IMR-90 (cell line): Measurements from ENCODE around the gene KLHL42. TPM values are rescaled to one million over a fixed set of nuclear protein-coding genes. Genes with fewer than 3 reads are reported as not detected.

Experiments used
- ATAC-seq: fragments of 200-7000 bp; cut with Tn5 transposase; 2 replicates; pipeline ENCODE4 v1.9.1; 2020; ENCODE audit warnings: low read depth, mild to moderate bottlenecking, moderate library complexity
- BruUV-seq: library from RNA; stranded (reverse); fragments of 400-500 nt; replicated peaks from 2 replicates; lab custom pipeline; 2021; lab: Mats Ljungman, UMichigan
- CTCF ChIA-PET: fragments of 300-600 bp; formaldehyde crosslinking; extraction: SDS; loops from one replicate; lab custom pipeline; 2021; ENCODE audit warnings: antibody characterized with exemption; lab: Yijun Ruan, JAX
- POLR2A ChIA-PET: fragments of 300-600 bp; sonication (Branson Sonifier 250); formaldehyde crosslinking; loops from one replicate; lab custom pipeline; 2022; ENCODE audit warnings: antibody characterized with exemption; ENCODE audit not compliant: unreplicated experiment; lab: Charles Lee
- DNase-seq: peaks from one replicate; pipeline ENCODE4 v3.0.0; 2013
- H2AFZ ChIP-seq: replicated peaks from 2 replicates; pipeline ENCODE3; 2013; ENCODE audit warnings: low read length, mild to moderate bottlenecking; ENCODE audit not compliant: poor library complexity
- H2AK5ac ChIP-seq: 2 replicates; pipeline ENCODE4 v1.6.1; 2013; ENCODE audit warnings: low read depth, low read length, inconsistent platforms
- H2AK9ac ChIP-seq: replicated peaks from 2 replicates; pipeline ENCODE3; 2013; ENCODE audit warnings: mild to moderate bottlenecking, low read depth, low read length, moderate library complexity; ENCODE audit not compliant: poor library complexity
- H2BK120ac ChIP-seq: 2 replicates; pipeline ENCODE4 v1.6.1; 2013; ENCODE audit warnings: low read depth, low read length, inconsistent platforms
- H2BK15ac ChIP-seq: 3 replicates; pipeline ENCODE4 v1.6.1; 2013; ENCODE audit warnings: low read depth, low read length, inconsistent platforms
- H2BK20ac ChIP-seq: 2 replicates; pipeline ENCODE4 v1.6.1; 2013; ENCODE audit warnings: low read depth, mild to moderate bottlenecking, inconsistent platforms, low read length, moderate library complexity
- H2BK5ac ChIP-seq: 2 replicates; pipeline ENCODE4 v1.6.1; 2013; ENCODE audit warnings: mild to moderate bottlenecking, low read depth, low read length, inconsistent platforms; ENCODE audit not compliant: poor library complexity, severe bottlenecking
- H3K14ac ChIP-seq: replicated peaks from 2 replicates; pipeline ENCODE4 v1.6.1; 2013; ENCODE audit warnings: low read depth, low read length, inconsistent platforms
- H3K18ac ChIP-seq: 2 replicates; pipeline ENCODE4 v1.6.1; 2013; ENCODE audit warnings: low read depth, low read length, control low read depth
- H3K23ac ChIP-seq: 2 replicates; pipeline ENCODE4 v1.6.1; 2013; ENCODE audit warnings: low read depth, low read length, inconsistent platforms
- H3K27ac ChIP-seq: 2 replicates; pipeline ENCODE4 v1.5.1; 2013; ENCODE audit warnings: mild to moderate bottlenecking, control low read depth, low read length; ENCODE audit not compliant: insufficient read depth
- H3K27me3 ChIP-seq: 2 replicates; pipeline ENCODE4 v1.6.1; 2013; ENCODE audit warnings: low read length; ENCODE audit not compliant: control insufficient read depth, insufficient read depth
- H3K36me3 ChIP-seq: 2 replicates; pipeline ENCODE4 v1.6.1; 2013; ENCODE audit warnings: low read length, mixed read lengths; ENCODE audit not compliant: control insufficient read depth, insufficient read depth
- H3K4ac ChIP-seq: 2 replicates; pipeline ENCODE4 v1.6.1; 2013; ENCODE audit warnings: low read depth, low read length, inconsistent platforms
- H3K4me1 ChIP-seq: 2 replicates; pipeline ENCODE4 v1.6.1; 2013; ENCODE audit warnings: low read length, mixed read lengths; ENCODE audit not compliant: control insufficient read depth, insufficient read depth
- H3K4me2 ChIP-seq: 2 replicates; pipeline ENCODE4 v1.6.1; 2013; ENCODE audit warnings: low read depth, mild to moderate bottlenecking, control low read depth, low read length, moderate library complexity
- H3K4me3 ChIP-seq: 2 replicates; pipeline ENCODE4 v1.5.1; 2013; ENCODE audit warnings: low read depth, mild to moderate bottlenecking, control low read depth, low read length, moderate library complexity; ENCODE audit not compliant: insufficient read depth
- H3K56ac ChIP-seq: 2 replicates; pipeline ENCODE4 v1.6.1; 2013; ENCODE audit warnings: low read length, inconsistent platforms; ENCODE audit not compliant: insufficient read depth; ENCODE audit errors: extremely low read depth
- H3K79me1 ChIP-seq, 2 experiments: 2 replicates each; pipeline ENCODE4 v1.6.1; 2013; ENCODE audit warnings: low read length in 2 of 2, inconsistent platforms in 1 of 2, low read depth in 1 of 2
- H3K9ac ChIP-seq: 2 replicates; pipeline ENCODE4 v1.6.1; 2013; ENCODE audit warnings: low read depth, low read length, control low read depth
- H3K9me1 ChIP-seq: 2 replicates; pipeline ENCODE4 v1.6.1; 2013; ENCODE audit warnings: low read length, inconsistent platforms; ENCODE audit not compliant: insufficient read depth
- H3K9me3 ChIP-seq: 2 replicates; pipeline ENCODE4 v1.6.1; 2013; ENCODE audit warnings: low read length; ENCODE audit not compliant: control insufficient read depth, insufficient read depth
- H4K20me1 ChIP-seq: 2 replicates; pipeline ENCODE4 v1.6.1; 2013; ENCODE audit warnings: low read length, inconsistent platforms; ENCODE audit not compliant: insufficient read depth
- H4K5ac ChIP-seq: 2 replicates; pipeline ENCODE4 v1.6.1; 2013; ENCODE audit warnings: mild to moderate bottlenecking, low read depth, low read length, control low read depth
- H4K8ac ChIP-seq, 2 experiments: 2 replicates each; pipeline ENCODE4 v1.6.1; 2013; ENCODE audit warnings: low read depth in 2 of 2, low read length in 2 of 2, control low read depth in 1 of 2, inconsistent platforms in 1 of 2
- H4K91ac ChIP-seq: 2 replicates; pipeline ENCODE4 v1.6.1; 2013; ENCODE audit warnings: low read depth, low read length, inconsistent platforms; ENCODE audit not compliant: insufficient read depth
- MXI1 ChIP-seq: IDR thresholded peaks from 2 replicates; pipeline ENCODE4 v1.6.1; 2012; ENCODE audit warnings: low read depth, mild to moderate bottlenecking, low read length, moderate library complexity, borderline replicate concordance
- WGBS, 2 experiments: methylation state at CpG; one replicate each; pipeline versions ENCODE4 v1.1.5 to v1.1.7; 2013; ENCODE audit warnings: missing lambda C conversion rate in 2 of 2; ENCODE audit not compliant: insufficient read length in 1 of 2; ENCODE audit errors: extremely low coverage in 2 of 2; 5-methylcytosine and 5-hydroxymethylcytosine counted together
- dilution Hi-C: fragments of 300-500 bp; cut with HindIII; formaldehyde crosslinking; loops from one replicate; pipeline ENCODE4 v1.14.3; 2018; ENCODE audit warnings: low sequenced_read_pairs; ENCODE audit not compliant: unreplicated experiment
- in situ Hi-C: fragments of 300-500 bp; cut with MboI; formaldehyde crosslinking; loops from 3 replicates; pipeline ENCODE4 v1.14.3; 2019; ENCODE audit warnings: low sequenced_read_pairs, inconsistent platforms, mixed read lengths
- intact Hi-C: fragments of 100-400 bp; cut with micrococcal nuclease; formaldehyde crosslinking; loops from 2 replicates; pipeline ENCODE4 v1.10.0; 2022
- polyA plus RNA-seq, 3 experiments: library from polyadenylated mRNA; depleted of rRNA; stranded (reverse); fragments of >200 nt; gene quantifications; 2 replicates each; pipeline ENCODE4 v1.2.3, GENCODE V29; 2012; ENCODE audit warnings: low replicate concordance in 1 of 3
- total RNA-seq: library from RNA; depleted of rRNA; stranded (reverse); fragments of >200 nt; gene quantifications from 2 replicates; pipeline ENCODE4 v1.2.3, GENCODE V29; 2012

The KLHL42 gene
- total and polyA plus RNA-seq, 2 of the 4 experiments (the other 2 are of a cell fraction), result 16.7 to 28.3 TPM

DNA sequence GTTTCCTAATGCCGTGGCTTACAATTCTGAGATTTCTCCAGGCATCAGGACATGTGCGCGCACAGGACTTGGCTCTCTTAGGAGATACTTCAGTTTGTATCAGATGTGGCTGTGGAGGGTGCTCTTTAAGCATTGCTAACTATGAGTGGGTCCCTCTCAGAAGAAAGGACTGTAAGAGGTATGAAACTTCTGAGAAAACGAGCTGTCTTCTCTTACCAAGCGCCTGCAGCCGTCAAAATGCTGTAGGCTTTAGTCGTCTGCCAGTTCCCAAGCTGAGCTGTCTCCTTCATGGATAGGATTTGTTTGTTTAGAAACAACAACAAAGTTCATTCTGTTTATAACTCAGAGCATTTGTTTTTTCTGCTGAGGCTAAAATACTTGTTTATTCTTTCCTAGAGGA is 16.1 kb downstream of the KLHL42 start:
- H2BK15ac ChIP-seq, result no peak overlapping the region
- peaks cover 7% of the 10 kb centered on the region for H4K20me1 ChIP-seq
- no TSS peak for BruUV-seq
- dilution Hi-C loops (no loop called here), in situ Hi-C loops (no loop called here), intact Hi-C loops (no loop called here)
- no peak overlapping the region for H4K5ac ChIP-seq
- no peak overlapping the region for H2BK20ac ChIP-seq
- no peaks in the 10 kb centered on the region for H3K27me3 ChIP-seq
- no peak overlapping the region for H2AK9ac ChIP-seq
- no peak overlapping the region for H3K18ac ChIP-seq
- ChIA-PET CTCF (interaction anchor here (1.5 kb wide), 1 partner anchor 25 kb away, joined by 3 read pairs; no protein-coding TSS in a partner anchor), POLR2A (interaction anchor here (0.6 kb wide), 1 partner anchor 217 kb away, joined by 4 read pairs; no protein-coding TSS in a partner anchor)
- no peak overlapping the region for H3K56ac ChIP-seq
- no peak overlapping the region for H3K23ac ChIP-seq
- no peak overlapping the region for H3K4me2 ChIP-seq
- no peak for TF ChIP-seq MXI1
- no peak overlapping the region for H3K4ac ChIP-seq
- no peak for ATAC-seq
- H2AFZ ChIP-seq, result no peak overlapping the region
- H3K9me1 ChIP-seq, result peaks cover 12% of the 10 kb centered on the region
- H3K79me1 ChIP-seq, result peaks cover 15 to 55% of the 10 kb centered on the region in 2 experiments
- no peak overlapping the region for H2AK5ac ChIP-seq
- H2BK120ac ChIP-seq, result no peak overlapping the region
- peaks cover 34% of the 10 kb centered on the region for H3K36me3 ChIP-seq
- no peaks in the 10 kb centered on the region for H3K9me3 ChIP-seq
- 67% methylated on average over 1 of the region's 7 CpGs; no CpG with 5 or more reads in 1 of the 2 experiments for WGBS, 2 experiments
- no peak overlapping the region for H3K27ac ChIP-seq
- no peak overlapping the region for H4K91ac ChIP-seq
- H3K14ac ChIP-seq, result no peak overlapping the region
- no peak overlapping the region for H3K9ac ChIP-seq
- DNase-seq, result no peak
- H4K8ac ChIP-seq, result no peak overlapping the region
- H2BK5ac ChIP-seq, result no peak overlapping the region
- no peaks in the 10 kb centered on the region; the same call in 1 of the 2 replicates for H3K4me1 ChIP-seq
- H3K4me3 ChIP-seq, result no peak overlapping the region
